ENCODE measurements around the gene FIGN. TPM values are rescaled to one million over a fixed set of nuclear protein-coding genes. Genes with fewer than 3 reads are reported as not detected.

FIGN gene
- total RNA-seq, 1 donor from 2014 or later: 0.79 TPM

- Histone ChIP-seq H3K4me3 (ENCODE audit: low read depth, low read length) (no peak overlapping the region), H3K36me3 (ENCODE audit: control insufficient read depth, insufficient read depth, low read length) (no peaks in the 10 kb centered on the region), H3K27me3 (ENCODE audit: control insufficient read depth, insufficient read depth, low read length) (no peaks in the 10 kb centered on the region)
- no peak for FAIRE-seq
- TF ChIP-seq CTCF (IDR thresholded peaks at IDR 0.05; ENCODE audit: insufficient read depth, low read length, severe bottlenecking): no peak
- peak; percentile 82 for DNase-seq (ENCODE audit: low read depth)
Measured at GRCh38 chr2:163667064-163667887, 68.5 kb downstream of the FIGN start.

DNA sequence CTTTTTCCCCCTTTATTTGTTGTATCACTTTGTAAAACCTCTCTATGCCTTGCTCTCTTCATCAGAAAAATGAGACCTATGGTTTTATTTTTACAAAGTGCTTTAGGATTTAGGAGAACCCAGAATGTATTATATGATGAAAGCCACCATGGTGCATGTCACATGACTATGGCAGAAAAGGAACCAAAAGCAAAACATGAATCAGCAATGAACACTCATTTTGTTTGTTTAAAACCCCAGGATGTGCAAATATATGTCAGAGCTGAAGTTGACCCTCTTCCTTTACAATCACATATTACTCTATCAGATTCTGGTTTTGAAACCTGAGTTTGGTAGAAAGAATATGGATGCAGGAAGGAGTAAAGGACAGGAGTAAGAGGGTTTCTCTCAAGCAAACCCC is 70.0 kb downstream of the FIGN start:
- FAIRE-seq: no peak
- peak; percentile 73 for DNase-seq (ENCODE audit: low read depth)

DNA sequence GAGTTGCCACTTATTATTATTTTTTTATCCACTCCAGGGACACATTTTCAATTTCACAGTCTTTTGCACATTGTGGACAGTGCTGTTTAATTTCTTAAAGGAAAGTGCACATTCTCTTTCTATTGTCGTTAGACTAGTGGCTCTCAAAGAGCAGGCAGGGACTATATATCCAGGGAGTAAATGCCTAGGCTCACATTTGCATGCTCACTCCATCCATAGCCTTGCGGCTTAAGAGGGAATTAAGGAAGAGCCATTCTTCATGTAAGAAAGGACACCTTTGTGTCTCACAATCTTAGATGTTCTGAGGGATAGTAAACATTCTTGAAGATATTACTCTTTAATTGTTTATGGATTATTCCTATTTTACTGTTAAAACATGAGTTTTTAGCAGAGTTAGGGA is 70.8 kb downstream of the FIGN start:
- Histone ChIP-seq H3K36me3 (ENCODE audit: control insufficient read depth, insufficient read depth, low read length) (no peaks in the 10 kb centered on the region), H3K4me3 (ENCODE audit: low read depth, low read length) (no peak overlapping the region), H3K27me3 (ENCODE audit: control insufficient read depth, insufficient read depth, low read length) (no peaks in the 10 kb centered on the region)
- no peak for TF ChIP-seq CTCF (IDR thresholded peaks at IDR 0.05; ENCODE audit: insufficient read depth, low read length, severe bottlenecking)
- FAIRE-seq: no peak
- no peak for DNase-seq (ENCODE audit: low read depth)

More for the DNA sequence above, 70.0 kb downstream of the FIGN start:
- no peaks in the 10 kb centered on the region for H3K27me3 ChIP-seq (ENCODE audit: control insufficient read depth, insufficient read depth, low read length)
- H3K36me3 ChIP-seq (ENCODE audit: control insufficient read depth, insufficient read depth, low read length): no peaks in the 10 kb centered on the region
- no peak overlapping the region for H3K4me3 ChIP-seq (ENCODE audit: low read depth, low read length)
- TF ChIP-seq CTCF (IDR thresholded peaks at IDR 0.05; ENCODE audit: insufficient read depth, low read length, severe bottlenecking): no peak

- no peak for TF ChIP-seq CTCF (IDR thresholded peaks at IDR 0.05; ENCODE audit: insufficient read depth, low read length, severe bottlenecking)
- Histone ChIP-seq H3K36me3 (ENCODE audit: control insufficient read depth, insufficient read depth, low read length) (no peaks in the 10 kb centered on the region), H3K4me3 (ENCODE audit: low read depth, low read length) (no peak overlapping the region), H3K27me3 (ENCODE audit: control insufficient read depth, insufficient read depth, low read length) (no peaks in the 10 kb centered on the region)
- DNase-seq (ENCODE audit: low read depth): peak; percentile 51
- no peak for FAIRE-seq
Measured at GRCh38 chr2:163664610-163665009, 71.2 kb downstream of the FIGN start.

GRCh38 chr2:163662141-163662780 is 73.5 kb downstream of the FIGN start:
- no peak for DNase-seq (ENCODE audit: low read depth)
- TF ChIP-seq CTCF (IDR thresholded peaks at IDR 0.05; ENCODE audit: insufficient read depth, low read length, severe bottlenecking): no peak
- Histone ChIP-seq H3K36me3 (ENCODE audit: control insufficient read depth, insufficient read depth, low read length) (no peaks in the 10 kb centered on the region), H3K4me3 (ENCODE audit: low read depth, low read length) (no peak overlapping the region), H3K27me3 (ENCODE audit: control insufficient read depth, insufficient read depth, low read length) (no peaks in the 10 kb centered on the region)
- no peak for FAIRE-seq

All from bronchial epithelial cell (primary cell).